ENCODE data around the gene SGK2.
A peak's percentile ranks its signal among the peaks of the same experiment; 100 is the strongest.

The SGK2 gene

DNA sequence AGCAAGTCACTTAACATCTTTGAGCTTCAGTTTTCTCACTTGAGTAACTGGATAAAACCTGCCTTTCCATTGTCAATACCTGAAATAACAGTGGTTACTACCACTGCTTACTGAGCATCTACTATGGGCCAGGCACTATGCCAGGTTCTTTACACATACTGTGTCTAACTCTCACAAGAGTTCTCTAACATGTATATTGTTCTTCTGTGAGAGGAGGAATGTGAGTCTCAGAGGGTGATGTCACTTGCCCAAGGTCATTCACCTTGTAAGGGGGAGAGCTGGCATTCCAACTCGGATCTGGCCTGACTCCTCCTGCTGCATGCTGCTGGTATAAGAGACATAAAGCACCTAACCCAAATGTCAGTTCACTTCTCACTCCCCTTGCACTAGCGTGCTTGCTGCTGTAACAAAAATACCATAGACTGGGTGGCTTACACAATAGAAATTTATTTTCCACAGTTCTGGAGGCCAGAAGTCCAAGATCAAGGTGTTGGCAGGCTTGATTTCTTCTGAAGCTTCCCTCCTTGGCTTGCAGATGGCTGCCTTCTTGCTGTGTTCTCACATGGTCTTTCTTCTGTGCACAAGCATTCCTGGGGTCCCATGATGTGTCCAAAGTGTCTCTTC is 21.9 kb upstream of the SGK2 start:
- no peak for DNase-seq

DNA sequence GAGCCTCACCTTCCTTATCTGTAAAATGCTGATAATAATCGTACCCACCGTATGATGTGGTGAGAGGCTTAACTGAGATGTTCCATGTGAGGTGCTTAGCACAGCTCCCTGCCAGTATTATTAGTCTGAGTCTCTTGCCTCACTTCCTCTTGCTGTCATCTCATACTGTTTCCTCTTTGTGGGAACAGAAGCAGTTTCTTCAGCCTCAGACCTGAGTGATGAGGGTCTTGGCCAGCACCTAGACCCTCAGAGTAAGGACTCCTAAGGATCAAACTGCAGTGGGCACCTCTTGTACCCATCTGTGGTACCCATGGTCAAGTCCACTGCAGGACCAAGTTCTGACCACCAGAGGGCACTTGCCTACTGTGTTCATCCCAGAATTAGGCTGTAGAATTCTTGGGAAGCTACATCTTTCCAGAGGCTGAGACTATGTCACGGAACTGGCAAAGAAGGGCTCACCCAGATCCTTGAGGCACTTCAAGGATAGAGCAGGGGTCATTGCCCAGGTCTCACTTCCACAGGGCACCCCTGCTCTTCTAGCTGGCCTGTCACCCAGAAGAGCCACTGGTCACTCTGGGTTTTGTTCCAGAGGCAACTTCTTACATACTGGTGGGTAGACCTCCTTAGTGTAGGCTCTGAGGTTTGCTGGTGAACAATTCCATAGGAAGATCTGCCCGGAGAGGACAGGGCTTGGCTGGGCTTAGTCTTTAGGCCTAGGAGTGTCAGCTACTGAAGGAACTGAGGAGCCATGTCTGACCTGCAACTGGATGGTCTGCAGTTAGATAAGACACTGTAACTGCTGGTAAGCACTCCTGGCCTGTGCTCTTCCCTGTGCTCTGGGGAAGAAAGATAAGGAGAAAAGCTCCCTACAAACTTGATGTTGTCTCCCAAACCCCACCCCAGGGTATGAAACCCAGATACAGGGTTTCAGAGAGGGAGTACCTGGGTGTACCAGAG is 20.6 kb upstream of the SGK2 start:
- DNase-seq = peak; percentile 29 to 69

- no peak for DNase-seq
These were observed 19.7 kb upstream of the SGK2 start for GRCh38 chr20:43538878-43539700.

- DNase-seq = no peak
These were observed 18.7 kb upstream of the SGK2 start for GRCh38 chr20:43539975-43540672.

DNA sequence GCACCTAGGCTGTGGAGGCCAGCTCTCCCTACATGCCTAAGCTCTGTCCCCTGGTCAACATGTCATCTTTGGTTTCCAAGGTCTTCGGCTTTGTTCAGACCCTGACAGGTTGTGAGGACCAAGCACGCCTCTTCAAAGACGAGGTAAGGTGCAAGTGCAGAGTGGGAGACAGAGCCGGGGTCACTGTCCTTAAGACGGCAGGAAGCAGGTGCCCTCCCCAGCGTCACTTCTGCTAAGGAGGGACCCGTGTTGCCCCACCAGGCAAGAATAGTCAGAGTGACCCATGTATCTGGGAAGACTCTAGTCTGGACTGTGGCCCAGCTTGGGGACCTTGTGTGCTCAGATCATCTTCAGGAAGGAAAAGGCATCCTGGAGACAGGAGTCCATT is 18.2 kb upstream of the SGK2 start:
- DNase-seq = no peak

GRCh38 chr20:43541214-43541613 is 17.6 kb upstream of the SGK2 start:
- DNase-seq = no peak

- no peak for DNase-seq
These were observed 16.7 kb upstream of the SGK2 start for GRCh38 chr20:43542161-43542560.

GRCh38 chr20:43542674-43543073 is 16.2 kb upstream of the SGK2 start:
- DNase-seq = no peak

- DNase-seq = no peak
These were observed 15.7 kb upstream of the SGK2 start for GRCh38 chr20:43543138-43543537.

DNA sequence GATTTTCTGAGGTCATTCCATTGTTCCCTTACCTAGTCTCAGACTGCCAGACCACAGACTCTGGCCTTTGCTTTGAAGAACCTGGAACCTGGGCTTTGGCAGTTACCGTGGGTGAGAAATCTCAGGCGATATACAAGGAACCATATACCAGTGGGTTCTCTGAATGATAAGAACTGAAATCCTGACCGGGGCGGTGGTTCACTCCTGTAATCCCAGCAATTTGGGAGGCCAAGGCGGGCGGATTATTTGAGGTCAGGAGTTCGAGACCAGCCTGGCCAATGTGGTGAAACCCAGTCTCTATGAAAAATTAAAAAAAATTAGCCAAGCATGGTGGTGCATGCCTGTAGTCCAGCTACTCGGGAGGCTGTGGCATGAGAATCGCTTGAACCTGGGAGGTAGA is 14.3 kb upstream of the SGK2 start:
- no peak for DNase-seq

GRCh38 chr20:43545837-43546578 is 12.8 kb upstream of the SGK2 start:
- DNase-seq = no peak

GRCh38 chr20:43548273-43548880 is 10.4 kb upstream of the SGK2 start:
- no peak for DNase-seq

GRCh38 chr20:43549416-43550065 is 9.3 kb upstream of the SGK2 start:
- DNase-seq = no peak

DNA sequence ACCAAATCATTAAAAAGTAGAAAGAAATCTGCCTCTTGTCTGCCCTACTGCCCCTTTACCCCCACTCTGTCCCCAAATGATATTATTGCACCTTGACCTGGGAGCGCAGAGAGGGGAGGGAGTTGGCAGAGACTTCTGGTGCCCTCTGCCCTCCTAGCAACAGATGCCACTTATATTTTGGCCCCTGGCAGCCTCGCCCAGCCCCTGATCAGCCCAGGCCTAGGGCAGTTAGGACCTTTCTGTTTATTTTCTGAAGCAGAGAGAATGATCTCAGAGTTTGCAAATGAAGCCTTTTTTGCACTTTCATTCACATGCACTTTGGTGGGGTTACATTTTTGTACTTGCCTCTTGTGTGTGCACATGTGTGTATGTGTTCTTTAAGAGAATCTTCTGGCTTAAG is 8.4 kb upstream of the SGK2 start:
- DNase-seq = no peak

GRCh38 chr20:43554369-43554768 is 4.5 kb upstream of the SGK2 start:
- DNase-seq = no peak

GRCh38 chr20:43559147-43559987 is 540 bp downstream of the SGK2 start:
- DNase-seq = no peak

DNA sequence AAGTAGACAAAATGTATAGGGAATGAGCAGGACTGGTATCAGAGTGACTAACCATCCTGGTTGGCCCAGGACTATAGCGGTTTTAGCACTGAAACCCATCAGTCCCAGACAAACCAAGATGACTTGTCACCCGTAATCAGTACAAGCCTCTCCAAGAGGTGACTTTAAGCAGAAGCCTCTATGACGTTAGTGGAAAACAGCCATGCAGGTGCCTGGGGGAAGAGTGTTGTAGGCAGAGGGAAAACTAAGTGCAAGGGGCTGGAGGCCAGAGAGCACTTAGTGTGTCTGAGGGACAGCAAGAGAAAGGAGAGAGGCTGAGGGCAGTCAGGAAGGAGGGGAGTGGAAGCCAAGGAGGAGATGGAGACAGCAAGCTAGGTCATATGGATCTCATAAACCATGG is 2.1 kb downstream of the SGK2 start:
- DNase-seq = no peak

DNA sequence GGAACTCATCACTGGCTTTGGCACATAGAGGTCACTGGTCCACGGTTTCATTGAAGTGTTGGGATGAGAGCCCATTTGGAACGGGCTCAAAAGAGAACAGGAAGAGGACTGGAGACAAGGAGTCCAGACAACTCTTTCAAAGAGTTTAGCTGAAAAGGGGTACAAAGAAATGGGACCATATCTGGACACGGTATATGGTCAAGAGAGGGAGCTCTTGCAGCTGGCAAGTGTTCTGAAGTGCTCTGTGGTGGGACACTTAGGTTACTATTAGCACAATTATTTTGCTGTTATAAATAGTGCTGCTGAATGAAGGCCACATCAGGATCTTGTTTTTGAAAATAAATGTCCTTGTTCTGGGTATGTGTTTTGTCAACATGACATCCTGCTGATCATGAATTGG is 4.6 kb downstream of the SGK2 start:
- DNase-seq = no peak

- DNase-seq = no peak
These were observed 5.2 kb downstream of the SGK2 start for GRCh38 chr20:43563991-43564390.

DNA sequence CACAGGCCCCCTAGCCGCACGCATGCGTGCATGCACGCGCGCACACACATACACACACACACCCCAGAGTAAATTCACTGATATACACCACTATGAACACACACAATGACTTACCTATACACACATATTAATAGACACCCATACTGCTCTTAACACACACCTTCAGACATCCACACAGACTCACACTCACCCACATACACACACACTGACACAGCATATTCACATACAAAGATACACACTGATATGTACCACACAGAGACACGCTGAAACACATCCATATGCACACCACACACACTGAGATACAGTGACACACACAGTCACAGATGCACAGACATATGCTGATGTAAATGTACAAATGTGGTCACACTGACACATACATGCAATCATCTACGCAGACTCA is 5.6 kb downstream of the SGK2 start:
- DNase-seq = no peak
